ENCODE measurements around the gene PHC2.

Gene PHC2

GRCh38 chr1:33472269-33472980, 41.5 kb upstream of the PHC2 start, which contains the start of gene ZSCAN20 (continued):
- no peak for TF ChIP-seq ZNF580 (tag by site-specific recombination; IDR thresholded peaks at IDR 0.05)
- no peak for TF ChIP-seq ZEB2 (tag by site-specific recombination; IDR thresholded peaks at IDR 0.05)
- TF ChIP-seq BCL11B (tag by site-specific recombination; IDR thresholded peaks at IDR 0.05; ENCODE audit: low read depth), result 0 out of 2 replicates have a peak, but pooled peaks have one; percentile 45
- no peak; the same call in 1 of the 2 replicates for TF ChIP-seq ZFP69B (tag by site-specific recombination; IDR thresholded peaks at IDR 0.05)
- peak; percentile 37; the same call in 1 of the 2 replicates for TF ChIP-seq ZBTB21 (tag by site-specific recombination; IDR thresholded peaks at IDR 0.05)
- peak; percentile 97 for TF ChIP-seq ZNF76 (tag by site-specific recombination; IDR thresholded peaks at IDR 0.05; ENCODE audit: borderline replicate concordance, low read depth)
- TF ChIP-seq ZNF133 (tag by site-specific recombination; IDR thresholded peaks at IDR 0.05), result no peak
- TF ChIP-seq ZNF621 (tag by site-specific recombination; IDR thresholded peaks at IDR 0.05), result no peak
- TF ChIP-seq ZNF658 (tag by site-specific recombination; IDR thresholded peaks at IDR 0.05), result no peak
- no peak for TF ChIP-seq ZSCAN18 (tag by site-specific recombination; IDR thresholded peaks at IDR 0.05)
- no peak for TF ChIP-seq HOXD13 (CRISPR knock-in tag; IDR thresholded peaks at IDR 0.05; ENCODE audit: borderline replicate concordance)
- TF ChIP-seq ZBTB20 (tag by site-specific recombination; IDR thresholded peaks at IDR 0.05), result peak; percentile 100
- TF ChIP-seq ZNF155 (tag by site-specific recombination; IDR thresholded peaks at IDR 0.05), result no peak
- no peak for TF ChIP-seq ZNF555 (tag by site-specific recombination; conservative IDR thresholded peaks at IDR 0.05)
- TF ChIP-seq ZBTB7A (tag by site-specific recombination; IDR thresholded peaks at IDR 0.05; ENCODE audit: low read depth), result no peak
- TF ChIP-seq KLF16 (tag by site-specific recombination; IDR thresholded peaks at IDR 0.05), result 0 out of 2 replicates have a peak, but pooled peaks have one; percentile 41
- no peak for TF ChIP-seq ZNF585B (tag by site-specific recombination; IDR thresholded peaks at IDR 0.05)
- TF ChIP-seq MEIS1 (CRISPR knock-in tag; IDR thresholded peaks at IDR 0.05; ENCODE audit: borderline replicate concordance), result no peak
- no peak for TF ChIP-seq PRDM4 (tag by site-specific recombination; IDR thresholded peaks at IDR 0.05)
- TF ChIP-seq ZNF561 (tag by site-specific recombination; IDR thresholded peaks at IDR 0.05; ENCODE audit: borderline replicate concordance), result peak; percentile 46; the same call in 1 of the 2 replicates
- TF ChIP-seq ZBTB10 (tag by site-specific recombination; IDR thresholded peaks at IDR 0.05), result no peak
- TF ChIP-seq AEBP2 (tag by site-specific recombination; IDR thresholded peaks at IDR 0.05; ENCODE audit: borderline replicate concordance), result no peak
- TF ChIP-seq ZNF843 (tag by site-specific recombination; IDR thresholded peaks at IDR 0.05), result peak; percentile 52; the same call in 1 of the 2 replicates
- TF ChIP-seq ZNF510 (tag by site-specific recombination; IDR thresholded peaks at IDR 0.05; ENCODE audit: insufficient replicate concordance), result no peak
- TF ChIP-seq ZNF350 (tag by site-specific recombination; IDR thresholded peaks at IDR 0.05), result no peak
- no peak for TF ChIP-seq ZNF23 (tag by site-specific recombination; IDR thresholded peaks at IDR 0.05; ENCODE audit: borderline replicate concordance)
- no peak for TF ChIP-seq ZNF404 (tag by site-specific recombination; IDR thresholded peaks at IDR 0.05)
- peak; percentile 72; the same call in 1 of the 2 replicates for TF ChIP-seq ZNF610 (tag by site-specific recombination; IDR thresholded peaks at IDR 0.05; ENCODE audit: borderline replicate concordance)
- TF ChIP-seq ZNF488 (tag by site-specific recombination; IDR thresholded peaks at IDR 0.05), result 0 out of 2 replicates have a peak, but pooled peaks have one; percentile 20
